HG03066 (cell line): ENCODE measurements around the gene GPR17.

Source experiments
- ATAC-seq: cut with Tn5 transposase; IDR thresholded peaks from one replicate; pipeline ENCODE4 v1.9.1; 2021; ENCODE audit warnings: low read depth; ENCODE audit not compliant: unreplicated experiment

GPR17 gene

DNA sequence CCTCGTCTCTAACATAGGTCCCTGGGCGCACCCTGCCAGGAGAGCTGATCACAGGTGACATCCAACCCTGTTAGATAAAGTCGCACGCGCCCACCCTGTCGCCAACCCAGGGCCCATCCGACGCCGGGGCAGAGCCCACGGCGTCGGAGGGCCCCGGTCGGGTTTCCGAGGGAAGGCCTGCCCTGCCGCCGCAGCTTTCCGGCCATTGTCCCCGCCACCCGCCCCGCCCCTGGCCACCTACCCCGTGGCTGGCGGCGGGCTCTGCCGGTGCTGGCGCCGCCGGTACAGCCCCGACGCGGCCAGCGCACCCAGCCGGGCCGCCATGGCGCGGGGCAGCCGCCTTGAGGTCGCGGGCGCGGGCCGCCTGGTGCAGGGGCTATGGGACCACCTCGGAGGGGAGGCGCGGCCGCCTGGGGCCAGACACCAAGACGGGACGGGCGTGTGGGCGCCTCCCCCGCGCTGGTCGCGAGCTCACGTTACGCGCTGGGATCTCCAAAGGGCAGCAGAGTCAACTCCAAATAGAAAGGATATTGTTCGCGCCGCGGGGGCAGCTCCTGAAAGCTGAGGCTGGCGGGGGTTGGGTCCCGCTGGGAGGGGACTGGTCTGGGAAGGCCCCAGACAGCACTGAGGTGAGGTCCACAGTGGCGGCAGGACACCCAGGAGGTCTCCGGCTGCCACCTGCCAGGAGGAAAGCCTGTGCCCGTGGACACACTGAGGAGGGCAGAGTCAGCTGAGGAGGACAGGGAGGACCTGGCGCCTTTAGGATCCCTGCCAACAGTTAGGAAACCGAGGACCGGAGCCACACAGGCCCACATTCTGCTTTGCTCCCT is 18.3 kb downstream of the GPR17 start:
- no peak for ATAC-seq

DNA sequence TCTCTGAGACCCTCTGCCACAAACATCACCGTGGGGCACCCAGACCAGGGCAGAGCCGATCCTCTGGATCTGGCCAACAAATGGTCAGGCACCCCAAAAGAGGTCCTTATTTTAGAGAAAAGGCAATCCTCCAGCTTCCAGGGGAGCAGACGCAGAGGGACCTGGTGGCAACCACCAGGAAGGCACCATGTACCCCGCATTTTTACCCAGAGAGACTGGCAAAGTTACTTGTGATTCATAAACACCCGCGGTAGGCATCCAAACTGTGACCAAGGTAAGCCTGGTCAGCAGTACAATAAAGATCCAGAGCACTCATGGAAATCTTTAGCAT is 18.9 kb downstream of the GPR17 start:
- no peak for ATAC-seq

DNA sequence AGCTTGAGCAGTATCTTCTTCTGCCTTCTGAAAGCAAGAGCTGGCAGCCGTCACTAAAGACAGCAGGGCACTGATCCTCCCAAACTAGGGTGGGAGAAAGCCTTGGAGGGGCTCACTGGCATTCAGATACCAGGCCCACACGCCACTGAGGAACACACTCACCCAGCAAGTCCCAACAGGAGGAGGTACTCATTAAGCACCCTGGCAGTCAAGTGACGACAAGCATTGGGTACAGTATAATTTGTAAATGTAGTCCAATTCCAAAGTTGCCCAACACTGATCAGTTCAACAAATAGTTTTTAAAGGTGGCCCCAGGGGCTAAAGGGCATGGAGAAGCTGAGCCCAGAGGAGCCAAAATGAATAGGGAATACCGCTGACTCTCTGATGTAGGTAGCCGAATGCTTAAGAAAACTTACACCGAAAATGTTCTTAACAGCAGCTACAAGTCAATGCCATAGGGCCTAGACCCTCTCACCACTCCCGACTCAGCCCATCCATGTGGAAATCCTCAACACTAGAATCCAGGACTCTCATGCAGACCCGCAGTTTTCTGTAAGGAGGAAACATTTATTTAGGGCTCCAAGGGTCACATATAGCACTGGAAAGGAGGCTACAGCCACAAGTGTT is 19.4 kb downstream of the GPR17 start:
- no peak for ATAC-seq

DNA sequence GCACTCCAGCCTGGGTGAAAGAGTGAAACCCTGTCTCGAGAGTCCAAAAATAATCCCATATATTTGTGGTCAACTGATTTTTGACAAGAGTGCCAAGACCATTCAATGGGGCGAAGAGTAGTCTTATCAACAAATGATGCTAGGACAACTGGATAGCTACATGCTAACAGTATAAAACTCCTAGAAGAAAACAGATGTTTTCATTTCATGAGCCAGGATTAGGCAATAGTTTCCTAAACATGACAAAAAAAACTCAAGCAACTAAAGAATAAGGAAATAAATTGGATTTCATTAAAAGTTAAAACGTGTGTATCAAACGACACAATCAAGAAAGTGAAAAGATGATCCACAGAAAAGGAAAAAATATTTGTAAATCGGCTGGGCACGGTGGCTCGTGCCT is 23.1 kb downstream of the GPR17 start:
- no peak for ATAC-seq

DNA sequence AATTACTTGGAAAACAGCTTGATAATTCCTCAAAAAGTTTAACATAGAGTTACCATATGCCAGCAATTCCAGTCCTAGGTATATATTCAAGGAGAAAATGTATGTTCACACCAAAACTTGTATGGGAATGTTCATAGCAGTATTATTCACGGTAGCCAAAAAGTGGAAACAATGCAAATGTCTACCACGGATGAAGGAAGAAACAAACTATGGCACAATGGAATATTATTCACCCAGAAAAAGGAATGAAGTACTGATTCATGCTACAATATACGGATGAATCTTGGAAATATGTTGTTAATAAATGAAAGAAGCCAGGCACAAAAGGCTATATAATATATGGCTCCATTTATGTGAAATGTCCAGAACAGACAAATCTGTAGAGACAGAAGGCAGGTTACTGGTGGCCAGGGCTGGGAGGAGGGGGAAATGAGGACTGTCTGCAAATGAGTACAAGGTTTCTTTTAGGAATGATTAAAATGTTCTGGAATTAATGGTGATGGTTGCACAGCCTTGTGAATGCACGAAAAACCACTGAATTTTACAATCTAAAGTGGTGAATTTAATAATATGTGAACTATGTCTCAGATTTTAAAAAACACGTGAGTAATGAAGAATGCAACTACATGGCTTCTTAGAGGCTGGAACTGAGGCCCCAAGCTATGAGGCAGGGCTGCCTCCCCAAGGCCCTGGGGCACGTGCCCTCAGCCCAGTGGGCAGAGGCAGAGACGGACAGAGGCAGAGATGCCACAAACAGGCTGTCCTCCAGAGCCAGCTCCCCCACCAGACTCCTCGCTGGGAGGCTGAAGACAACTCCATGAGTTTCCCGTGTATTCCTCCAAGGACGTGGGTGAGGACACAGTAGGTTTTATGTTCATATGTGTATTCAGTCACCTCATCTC is 24.4 kb downstream of the GPR17 start:
- ATAC-seq: no peak

DNA sequence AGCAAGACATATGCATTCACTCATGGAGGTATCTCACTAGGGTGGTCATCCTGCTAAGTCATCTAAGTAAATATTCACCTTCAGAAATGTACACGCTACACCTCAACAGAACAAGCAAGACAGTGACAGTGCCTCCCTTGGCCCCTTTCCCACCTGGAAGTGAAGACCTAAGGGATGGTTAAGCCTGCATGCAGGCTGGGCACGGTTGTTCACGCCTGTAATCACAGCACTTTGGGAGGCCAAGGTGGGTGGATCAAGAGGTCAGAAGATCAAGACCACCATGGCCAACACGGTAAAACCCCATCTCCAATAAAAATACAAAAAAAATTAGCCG is 25.0 kb downstream of the GPR17 start:
- no peak for ATAC-seq

DNA sequence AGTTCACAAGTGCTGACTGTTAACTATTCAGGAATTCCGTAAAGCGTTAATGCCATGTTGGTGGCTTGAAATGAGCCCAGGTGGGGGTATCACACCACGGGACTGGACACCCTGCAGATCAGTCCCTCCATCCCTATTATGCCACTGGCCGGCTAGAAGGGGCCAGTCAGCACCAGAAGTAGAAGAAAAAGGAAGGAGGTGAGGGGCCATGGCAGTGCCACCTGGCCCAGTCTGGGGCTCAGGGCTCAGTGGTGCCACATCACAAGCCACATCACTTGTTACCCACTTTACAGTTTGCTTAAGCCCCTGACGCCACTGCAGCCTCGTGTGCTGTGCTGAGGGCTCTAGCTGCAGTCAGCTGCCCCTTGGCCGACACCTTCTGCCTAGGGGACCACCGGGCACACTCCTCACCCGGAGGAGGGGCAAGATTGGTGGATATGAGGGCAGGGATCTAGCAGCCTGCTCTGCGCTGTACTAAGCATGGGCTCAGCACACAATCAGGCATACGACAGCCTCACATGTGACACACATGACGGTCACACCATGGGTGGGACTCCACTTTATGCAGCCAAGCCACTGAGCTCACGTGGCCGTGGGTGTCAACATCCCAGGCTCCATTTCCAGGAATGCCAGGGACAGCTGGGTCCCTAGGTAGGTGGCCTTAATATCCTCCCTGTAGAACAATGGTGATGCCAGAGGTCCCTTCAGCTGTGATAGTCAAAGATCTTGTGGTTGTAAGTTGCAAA is 25.8 kb downstream of the GPR17 start:
- ATAC-seq: no peak

DNA sequence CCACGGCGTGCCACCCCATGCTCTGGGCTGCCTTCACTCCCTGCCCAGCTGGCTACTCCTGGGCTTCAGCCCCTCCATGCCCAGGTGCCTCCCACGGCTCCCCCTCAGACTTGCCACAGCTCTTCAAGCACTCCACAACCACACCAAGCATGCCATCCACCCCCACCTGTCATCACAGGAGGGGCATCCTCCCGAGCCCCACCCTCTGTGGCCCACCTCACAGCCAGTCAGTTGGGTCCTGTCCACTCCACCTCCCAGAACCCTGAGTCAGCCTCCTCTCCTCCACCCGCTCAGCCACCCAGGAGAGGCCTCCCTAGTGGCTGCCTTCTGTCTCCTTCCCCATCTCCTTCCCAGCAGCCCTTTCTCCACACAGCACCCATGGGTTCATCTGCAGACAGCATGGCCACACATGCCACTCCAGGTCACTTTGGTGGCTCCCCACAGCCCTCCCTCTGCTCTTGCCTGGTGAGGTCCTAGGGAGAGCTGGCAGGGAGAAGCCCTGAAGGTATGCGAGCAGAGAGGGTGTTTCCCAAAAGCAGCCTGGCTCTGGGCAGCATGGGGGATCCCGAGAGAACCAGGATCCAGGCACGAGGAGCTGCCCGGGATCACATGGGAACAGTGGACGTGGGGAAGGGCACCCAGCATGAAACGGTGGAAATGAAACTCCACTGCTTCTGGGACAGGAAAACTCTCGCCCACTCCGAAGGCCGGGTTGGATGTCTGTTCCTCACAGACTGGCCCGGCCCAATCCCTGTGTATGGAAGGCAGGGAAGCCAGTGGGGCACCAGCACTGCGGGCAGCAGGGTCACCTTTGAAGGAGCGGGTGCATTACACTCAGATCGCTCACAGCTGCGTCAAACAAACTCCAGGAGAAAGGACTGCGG is 26.6 kb downstream of the GPR17 start:
- ATAC-seq: no peak

DNA sequence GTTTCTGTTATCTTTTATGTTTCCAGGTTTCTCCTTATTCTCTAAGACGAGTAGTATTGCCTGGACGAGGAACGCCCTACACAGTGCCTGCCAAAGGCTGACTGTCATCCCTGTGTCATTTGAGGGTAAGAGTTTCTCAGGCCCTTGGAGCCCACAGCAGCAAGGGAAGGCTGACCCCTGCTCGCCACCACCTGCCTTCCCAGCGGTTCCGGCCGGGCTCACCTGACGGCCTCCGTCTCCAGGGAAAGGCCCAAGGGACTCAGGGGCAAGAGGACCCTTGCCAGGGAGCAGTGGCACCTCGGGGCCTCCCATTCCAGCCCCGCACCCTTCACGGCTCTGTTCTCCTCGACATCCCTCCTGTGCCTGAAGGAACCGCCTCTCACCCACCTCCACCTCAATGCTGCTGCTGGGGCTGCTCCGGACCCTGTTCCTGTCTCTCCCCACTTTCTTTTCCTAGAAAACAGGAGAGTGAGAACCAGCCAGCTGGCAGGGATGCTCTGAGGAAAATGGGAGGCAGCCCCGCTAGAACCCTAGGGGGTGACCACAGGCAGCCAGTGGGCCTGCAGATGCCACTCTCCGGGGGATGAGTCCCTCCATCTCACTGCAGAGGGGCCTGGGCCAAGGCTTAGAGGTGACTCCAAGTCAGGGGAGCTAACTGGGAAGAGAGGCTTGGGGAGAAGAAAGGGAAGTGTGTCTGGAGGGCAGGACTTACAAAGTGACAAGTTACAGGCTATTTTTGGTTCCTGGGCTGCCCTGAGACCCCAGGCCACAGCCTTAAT is 27.5 kb downstream of the GPR17 start:
- no peak for ATAC-seq

DNA sequence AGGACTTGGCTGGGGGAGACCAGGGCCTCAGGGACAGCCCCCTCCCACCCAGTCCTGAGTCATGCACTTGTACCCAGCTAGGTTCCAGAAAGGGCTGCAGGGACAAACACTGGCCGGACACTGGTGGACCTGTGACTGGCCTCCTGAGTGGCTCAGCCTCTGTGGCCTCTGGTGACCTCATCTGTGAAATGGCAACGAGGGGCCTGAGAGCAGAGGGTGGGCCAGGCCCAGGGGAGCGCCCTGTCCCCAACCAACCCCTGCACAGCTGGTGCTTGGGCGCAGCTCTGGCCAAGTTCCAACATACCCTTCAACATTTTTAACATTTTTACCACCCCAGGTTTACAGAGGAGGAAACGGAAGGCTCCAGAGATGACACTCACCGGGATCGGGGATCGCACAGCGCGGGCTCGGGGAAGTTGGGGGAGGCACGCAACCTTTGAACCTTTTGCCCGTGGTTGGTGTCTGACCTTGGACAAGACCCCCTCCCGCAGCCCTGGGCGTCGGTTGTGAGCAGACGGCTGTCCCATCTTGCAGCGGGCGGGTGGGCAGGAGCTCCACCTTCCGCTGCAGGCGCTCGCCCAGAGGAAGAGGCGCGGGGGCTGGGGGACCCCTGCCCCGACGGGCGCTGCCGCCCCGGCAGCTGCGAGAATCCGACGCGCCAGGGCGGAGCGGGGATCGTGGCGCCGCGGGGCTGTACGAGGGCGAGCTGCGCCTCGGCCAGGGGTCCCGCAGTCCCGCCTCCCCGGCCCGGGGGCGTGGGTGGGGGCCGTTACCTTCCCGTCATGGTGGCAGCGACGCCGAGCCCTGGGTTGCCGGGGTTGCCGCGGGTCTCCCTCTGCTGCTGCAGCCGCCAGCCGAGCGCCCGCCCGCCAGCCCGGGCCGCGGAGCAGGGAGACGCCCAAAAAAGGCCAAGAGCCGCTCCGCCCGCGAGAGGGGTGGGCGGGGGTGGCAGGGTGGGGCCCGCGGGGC is 28.6 kb downstream of the GPR17 start:
- no peak for ATAC-seq

DNA sequence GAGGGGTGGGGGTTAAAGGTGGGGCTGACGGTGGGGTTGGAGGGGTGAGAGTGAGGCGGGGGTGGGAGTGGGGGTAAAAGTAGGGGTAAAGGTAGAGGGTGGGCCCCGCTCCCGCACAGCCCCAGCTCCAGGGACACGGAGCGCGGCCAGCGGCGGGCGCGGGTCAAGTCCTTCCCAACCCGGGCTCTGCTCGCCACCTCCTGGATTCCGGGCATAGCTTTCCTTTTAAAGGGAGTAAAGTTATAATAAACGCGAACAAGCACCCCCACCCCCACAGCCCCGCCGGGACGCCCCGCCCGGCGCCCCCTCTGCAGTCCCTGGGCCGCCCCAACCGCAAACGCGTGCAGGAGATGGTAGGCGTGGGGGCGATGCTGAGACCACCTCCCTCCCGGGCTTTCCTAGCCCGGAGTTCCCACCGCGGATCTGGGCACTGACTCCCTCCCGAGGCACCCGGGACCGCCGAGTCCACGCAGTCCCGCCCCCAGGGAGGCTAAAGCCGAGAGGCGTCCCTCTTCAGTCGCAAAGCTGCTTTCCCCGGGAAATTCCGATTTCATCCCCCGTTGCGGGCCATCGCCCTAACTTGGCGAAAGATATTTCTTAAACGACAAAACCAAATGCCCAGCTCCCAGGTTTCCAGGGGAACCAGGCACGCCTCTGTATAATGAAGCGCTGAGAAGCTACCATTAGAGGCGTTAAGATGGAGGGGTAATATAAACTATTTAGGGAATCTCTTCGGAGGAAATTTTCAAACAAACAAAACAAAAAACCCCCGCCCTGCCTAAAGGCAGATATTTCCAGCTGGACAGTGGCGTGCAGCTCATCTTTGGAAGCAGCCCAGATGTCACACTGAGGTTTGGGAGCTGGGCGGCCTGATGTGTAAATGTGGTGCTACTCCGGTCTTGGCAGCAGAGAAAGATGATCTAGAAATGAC is 29.6 kb downstream of the GPR17 start, which contains the start of gene LIMS2:
TSS of gene LIMS2 (minus strand) at position 200 of the 931 bp plus-strand sequence. CDS start 506 bp downstream, outside the sequence.
- no peak for ATAC-seq

DNA sequence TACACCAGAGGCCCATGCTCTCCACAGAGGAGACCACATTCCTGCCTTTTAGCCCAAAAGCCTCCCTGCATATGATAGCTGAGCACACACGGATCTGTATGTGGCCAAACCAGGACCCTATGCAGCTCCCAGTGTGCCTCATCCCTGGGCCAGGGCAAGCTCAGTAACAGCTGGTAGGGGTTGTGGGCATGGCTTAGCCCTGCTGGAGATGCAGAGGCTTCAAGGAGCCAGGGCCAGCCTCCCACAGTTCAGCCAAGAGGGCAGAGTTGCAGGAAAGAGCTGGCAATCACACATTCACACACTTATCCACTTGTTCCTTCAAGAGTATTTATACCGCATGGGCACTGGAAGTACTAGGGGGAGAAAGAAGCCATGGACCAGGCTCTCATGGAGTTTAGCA is 31.0 kb downstream of the GPR17 start:
- no peak for ATAC-seq

DNA sequence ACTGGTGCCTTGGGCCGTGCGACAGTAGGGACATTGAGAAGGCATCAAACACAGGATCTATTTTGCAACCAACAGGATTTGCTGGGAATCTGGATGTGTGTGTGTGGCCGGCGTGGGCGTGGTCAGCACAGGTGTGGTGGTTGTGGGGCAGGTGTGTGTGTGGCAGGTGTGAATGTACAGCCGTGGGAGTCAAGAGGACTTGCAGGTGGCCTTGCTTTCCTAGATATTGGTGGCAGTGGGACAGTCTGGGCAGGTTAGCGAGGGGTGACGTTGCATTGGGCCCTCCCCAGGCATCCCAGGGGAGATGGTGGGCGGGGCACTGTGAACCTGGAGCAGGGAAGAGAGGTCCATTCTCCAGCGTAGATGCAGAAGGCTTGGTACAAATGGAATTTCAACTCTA is 32.6 kb downstream of the GPR17 start:
- ATAC-seq: no peak

DNA sequence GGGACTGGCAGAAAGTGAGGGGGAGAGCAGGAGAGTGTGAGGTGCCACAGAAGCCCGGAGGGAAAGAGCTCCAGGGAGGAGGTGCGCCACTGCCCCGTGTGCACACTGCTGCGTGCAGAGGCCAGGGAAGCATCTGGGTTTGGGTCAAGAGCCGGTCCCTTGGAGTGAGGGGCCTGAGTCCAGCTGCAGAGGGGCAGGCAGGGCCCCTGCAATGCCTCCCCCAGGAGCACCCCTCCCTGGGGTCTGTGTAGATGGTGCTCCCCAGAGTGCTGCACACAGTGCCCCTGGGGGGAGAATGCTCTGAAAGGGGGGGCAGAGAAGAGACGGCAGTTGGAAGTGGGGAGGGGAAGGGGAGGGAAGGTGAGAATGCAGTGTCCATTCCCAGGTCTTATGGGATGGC is 33.0 kb downstream of the GPR17 start:
- no peak for ATAC-seq

DNA sequence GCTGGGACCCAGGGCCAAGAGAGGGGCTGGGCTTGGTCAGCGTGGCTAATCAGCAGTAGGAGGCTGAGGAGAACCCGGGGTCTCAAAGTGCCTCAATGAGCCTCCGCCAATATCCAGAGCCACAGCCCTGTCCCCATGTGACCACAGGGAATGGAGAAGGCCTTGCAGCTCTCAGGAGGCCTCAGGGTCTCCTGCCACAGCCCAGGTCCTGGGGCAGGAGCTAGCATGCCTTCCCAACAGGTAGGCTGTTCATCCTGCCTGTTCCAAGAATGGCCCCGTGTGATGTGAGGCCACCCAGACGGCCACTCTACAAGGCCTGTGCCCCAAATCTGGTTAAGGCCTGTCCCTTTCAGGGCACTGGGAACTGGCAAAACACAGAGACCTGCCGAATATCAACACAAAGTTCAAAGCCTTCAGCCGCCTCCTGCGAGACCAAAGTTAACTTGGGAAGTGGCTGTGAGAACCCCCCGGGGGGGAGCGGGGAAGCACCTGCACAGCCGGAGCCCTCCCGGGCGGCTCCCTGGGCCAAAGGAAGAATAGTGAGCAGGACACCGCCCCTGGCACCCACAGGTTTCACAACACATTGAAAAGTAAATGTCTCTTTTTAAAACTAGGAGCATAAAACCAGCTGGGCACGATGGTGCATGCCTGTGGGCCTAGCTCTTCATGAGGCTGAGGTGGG is 33.9 kb downstream of the GPR17 start:
- ATAC-seq: no peak

DNA sequence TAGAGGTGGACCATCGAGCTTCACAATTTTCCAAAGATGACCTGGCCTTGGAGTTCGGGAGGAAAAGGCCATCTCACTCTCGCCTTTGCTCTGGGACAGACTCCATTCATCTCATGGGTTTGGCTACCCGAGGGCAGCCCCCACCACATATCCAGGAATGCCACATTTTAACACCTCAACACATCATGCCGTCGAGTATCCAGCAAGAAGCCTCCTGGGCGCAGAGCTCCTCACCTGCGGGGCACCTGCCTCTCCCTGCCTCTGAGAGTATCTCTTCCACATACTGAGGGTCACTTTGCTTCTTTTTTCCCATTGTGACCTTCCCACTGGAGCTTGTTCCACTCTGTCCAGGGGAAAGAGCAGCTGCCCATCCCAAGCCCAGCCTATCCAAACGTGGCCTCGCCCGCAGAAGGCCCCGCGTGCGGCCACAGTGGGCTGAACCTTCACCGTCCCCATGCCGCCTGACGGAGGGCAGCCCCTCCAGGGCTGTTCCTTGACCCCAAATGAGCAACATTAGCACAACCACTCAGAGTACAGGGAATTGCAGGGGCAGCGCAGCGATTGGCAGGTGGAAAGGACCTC is 34.8 kb downstream of the GPR17 start:
- no peak for ATAC-seq
